HG03039 (cell line): ENCODE results near the gene TDG.
"Not testable (repeated sequence)": the region's sequence is repeated elsewhere in the genome, so short reads cannot be mapped to it uniquely, and the experiment has no call there.

Source experiments
- ATAC-seq: cut with Tn5 transposase; IDR thresholded peaks from one replicate; pipeline ENCODE4 v1.9.1; 2021; ENCODE audit warnings: mild to moderate bottlenecking, moderate library complexity; ENCODE audit not compliant: unreplicated experiment

The TDG gene

DNA sequence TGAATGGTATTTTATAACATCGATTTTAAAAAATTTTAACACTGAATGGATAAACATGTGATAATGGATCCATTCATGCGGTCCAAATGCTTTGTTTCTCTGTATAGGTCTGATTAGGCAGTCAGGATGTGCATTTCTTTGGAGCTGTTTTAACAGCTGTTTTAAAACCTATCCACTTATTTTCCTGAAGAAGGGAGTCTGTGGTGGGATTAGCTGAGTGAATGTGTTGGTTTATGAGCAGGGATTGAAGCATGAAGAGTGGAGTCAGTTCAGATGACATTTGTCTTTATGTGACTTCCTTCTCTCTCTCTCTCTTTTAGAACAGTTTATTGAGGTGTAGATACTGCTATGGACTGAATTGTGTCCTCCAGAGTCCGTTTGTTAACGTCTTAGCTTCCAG, 46.7 kb downstream of the TDG start:
- ATAC-seq = no peak

DNA sequence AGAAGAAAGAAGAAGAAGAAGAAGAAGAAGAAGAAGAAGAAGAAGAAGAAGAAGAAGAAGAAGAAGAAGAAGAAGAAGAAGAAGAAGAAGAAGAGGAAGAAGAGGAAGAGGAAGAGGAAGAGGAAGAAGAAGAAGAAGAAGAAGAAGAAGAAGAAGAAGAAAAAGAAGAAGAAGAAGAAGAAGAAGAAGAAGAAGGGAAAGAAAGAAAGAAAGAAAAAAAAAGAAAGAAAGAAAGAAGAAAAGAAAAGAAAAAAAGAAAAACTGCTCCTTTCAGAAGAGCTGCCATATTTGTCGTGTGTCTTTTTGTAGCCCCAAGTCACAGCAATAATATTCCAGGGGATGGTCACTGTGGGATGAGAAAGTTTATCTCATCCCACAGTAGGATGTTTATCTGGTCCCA, 56.2 kb downstream of the TDG start:
- ATAC-seq = not testable (repeated sequence)

DNA sequence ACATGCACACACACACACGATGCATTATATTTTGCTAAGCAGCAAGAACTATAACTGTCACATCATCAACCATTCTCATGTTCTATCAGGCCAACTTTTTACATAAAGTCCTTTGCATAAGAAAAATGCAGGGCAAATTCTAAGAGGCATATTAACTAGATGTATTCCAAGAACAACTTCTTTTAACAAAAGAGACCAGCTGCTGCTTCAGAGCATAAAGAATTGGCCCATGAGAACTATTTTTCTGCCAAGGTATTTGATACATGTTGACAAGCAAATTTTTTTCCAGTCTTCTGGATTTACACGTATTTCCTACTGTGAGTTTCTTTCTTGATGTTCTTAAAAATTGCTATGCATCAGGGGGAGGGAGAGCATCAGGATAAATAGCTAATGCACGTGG, 57.1 kb downstream of the TDG start:
- ATAC-seq = no peak

DNA sequence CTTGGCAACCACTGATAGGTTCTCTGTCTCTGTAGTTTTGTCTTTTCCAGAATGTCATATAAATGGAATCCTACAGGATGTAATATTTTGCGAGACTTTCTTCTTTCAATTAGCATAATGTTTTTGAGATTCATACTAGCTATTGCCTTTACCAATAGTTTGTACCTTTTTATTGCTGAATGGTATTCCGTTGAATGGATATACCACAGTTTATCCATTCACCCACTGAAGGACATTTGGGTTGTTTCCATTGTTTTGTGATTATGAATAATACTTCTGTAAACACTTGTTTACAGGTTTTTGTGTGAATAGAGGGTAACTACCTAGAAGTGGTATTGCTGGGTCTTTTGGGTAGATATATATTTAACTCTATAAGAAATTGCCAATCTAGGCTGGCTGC, 58.0 kb downstream of the TDG start:
- no peak for ATAC-seq

DNA sequence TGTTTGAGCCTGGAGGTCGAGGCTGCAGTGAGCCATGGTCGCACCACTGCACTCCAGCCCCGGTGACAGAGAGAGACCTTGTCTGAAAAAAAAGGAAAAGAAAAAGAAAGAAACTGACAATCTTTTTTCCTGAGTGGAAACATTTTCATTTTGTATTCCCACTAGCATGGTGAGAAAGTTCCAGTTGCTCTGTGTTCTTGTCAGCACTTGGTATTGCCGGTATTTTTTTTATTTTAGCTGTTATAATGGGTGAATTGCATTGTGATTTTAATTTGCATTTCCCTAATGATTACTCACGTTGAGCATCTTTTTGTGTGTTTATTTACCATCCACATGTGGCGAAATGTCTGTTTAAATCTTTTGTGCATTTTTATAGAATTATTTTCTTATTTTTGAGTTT, 58.7 kb downstream of the TDG start:
- no peak for ATAC-seq

DNA sequence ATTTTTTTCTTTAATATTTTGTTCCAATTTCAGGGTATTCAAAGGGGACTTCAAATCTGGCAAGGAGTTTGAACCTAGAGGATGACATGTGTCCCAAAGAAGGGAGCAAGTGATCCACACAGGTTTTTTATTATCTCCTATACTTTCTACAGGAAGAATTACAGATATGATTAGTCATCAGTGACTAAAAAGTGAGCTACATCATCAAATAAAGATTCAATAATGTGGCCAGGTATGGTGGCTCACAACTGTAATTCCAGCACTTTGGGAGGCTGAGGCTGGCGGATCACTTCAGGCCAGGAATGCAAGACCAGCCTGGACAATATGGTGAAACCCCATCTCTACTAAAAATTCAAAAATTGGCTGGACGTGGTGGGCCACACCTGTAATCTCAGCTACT, 60.1 kb downstream of the TDG start:
- ATAC-seq = no peak

DNA sequence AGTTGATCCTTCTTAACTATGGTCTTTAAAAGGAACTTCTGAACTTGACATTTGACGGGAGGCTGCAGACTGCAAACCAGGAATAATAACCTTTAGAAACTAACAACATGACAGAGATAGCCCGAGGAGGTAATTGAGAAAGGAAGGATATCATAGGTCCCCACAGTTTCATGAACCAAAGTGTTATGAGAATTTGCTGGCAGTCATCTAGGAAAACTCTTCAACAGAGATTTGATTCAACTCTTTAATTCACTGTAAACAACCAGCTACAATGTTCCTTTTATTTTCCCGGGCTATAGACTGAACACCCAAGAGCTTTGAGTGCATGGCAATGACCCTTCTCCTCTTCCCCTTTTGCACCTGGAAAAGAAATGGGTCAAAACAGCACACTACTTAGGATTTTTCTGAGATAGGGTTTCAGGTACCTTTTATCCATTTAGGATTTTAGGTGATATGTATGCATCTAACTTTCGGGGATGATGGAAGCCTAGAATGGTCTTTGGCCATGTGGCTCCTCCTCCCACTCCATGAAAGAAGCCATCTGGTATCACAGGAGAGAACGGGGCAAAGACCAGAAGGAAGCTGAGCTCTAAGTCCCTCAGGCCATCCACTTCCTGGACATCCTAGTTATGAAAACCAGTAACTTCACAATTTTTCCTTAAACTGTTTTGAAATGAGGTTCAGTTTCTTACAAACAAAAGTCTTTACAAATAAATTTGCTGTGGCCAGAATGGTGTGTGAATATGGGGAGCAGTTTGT, 61.3 kb downstream of the TDG start:
- no peak for ATAC-seq

DNA sequence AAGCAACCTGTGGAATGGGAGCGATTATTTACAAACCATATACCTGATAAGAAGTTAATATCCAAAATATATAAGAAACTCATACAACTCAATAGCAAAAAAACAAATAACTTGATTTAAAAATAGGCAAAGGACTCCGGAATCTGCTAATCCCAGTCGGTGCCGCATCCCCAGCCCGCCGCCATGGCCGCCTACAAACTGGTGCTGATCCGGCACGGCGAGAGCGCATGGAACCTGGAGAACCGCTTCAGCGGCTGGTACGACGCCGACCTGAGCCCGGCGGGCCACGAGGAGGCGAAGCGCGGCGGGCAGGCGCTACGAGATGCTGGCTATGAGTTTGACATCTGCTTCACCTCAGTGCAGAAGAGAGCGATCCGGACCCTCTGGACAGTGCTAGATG, 64.9 kb downstream of the TDG start:
- ATAC-seq = not testable (repeated sequence)

DNA sequence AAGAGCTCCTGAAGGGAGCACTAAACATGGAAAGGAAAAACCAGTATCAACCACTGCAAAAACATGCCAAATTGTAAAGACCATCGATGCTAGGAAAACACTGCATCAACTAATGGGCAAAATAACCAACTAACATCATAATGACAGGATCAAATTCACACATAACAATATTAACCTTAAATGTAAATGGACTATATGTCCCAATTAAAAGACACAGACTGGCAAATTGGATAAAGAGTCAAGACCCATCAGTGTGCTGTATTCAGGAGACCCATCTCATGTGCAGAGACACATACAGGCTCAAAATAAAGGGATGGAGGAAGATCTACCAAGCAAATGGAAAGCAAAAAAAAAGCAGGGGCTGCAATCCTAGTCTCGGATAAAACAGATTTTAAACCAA, 70.5 kb downstream of the TDG start:
- not testable (repeated sequence) for ATAC-seq
